ENCODE measurements around the gene SLC22A4.

Gene SLC22A4

DNA sequence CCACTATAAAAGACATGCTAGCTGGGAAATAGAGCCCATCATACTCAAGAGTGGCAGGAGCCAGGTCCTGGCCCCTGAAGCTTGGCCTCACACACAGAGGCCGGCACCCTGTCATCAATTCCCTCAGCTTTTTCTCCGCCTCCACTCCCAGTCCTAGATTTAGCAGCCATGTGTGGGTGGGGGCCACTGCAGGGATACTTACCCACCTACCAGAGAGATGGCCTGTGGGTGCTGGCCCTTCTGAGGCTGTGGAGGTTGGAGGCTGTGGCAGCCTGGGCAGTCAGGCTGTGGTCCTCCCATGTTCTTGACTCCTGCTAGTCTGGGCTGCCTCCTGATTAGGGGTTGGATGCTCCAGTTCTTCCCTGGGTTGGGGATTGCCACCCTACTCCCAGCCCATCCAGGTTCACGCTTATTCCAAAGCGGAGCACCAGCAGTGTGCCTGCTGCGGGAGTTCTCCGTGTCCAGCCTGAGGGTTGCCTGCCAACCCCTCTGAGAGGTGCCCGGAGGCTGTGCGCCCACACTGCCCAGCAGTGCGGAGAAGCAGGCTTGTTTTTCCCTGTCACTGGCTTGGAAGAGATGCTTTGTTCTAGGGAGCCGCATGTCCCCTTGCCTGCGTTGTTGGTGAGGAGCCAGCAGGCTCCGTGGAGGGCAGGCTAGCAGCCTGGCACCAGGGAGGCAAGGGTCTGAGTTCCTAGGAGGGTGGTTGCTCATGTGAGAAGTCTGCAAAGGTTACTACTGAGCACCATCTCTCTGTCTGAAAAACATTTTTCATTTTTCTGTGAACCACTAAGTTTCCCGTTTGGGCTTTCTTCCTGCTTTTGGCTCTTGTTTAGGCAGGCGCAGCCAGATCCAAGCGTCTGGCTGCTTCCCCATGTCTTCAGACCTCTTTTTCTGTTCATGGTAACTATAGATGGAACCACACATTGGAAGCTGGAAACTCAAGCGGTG, 82.8 kb downstream of the SLC22A4 start:
- DNase-seq (ENCODE audit: low read depth in 3 of 3), result no peak

DNA sequence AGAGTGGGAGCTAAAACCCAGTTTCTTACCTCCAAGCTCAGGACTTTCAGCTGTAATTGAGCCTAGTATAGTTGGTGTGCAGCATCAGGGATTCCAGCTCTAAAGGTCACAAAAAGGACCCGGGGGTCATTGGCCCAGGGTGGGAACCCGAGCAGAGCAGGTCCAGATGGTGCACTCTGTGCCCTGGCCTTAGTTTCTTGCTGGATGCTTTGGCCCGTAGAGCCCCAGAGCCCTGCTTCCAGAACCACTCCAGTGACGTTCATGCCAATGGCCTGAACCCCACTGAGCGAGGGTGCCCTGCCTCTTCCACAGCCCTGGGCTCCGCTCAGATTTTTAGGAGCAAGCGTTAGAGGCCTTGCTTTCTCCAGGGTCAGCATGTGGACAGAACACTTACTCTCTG, 83.5 kb downstream of the SLC22A4 start:
- DNase-seq (ENCODE audit: low read depth in 3 of 3), result no peak

DNA sequence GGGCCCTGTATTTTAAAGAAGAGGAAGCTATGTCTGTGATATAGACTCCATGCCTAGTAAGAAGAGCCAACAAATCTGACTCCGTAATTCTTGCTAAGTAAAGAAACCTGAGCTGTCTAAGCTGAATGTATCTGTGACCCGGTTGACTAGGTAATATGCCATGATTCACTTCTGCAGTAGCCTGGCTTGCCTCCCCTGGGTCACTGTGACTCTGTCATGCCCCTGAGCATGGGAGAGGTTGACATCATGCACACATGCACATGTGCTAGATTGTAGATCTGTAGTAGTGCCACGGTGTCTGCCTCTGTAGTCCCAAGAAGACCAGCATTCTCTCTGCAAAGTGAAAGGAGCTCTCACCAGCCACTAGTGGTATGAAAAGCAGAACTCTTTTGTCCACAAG, 84.4 kb downstream of the SLC22A4 start:
- no peak for DNase-seq (ENCODE audit: low read depth in 3 of 3)

DNA sequence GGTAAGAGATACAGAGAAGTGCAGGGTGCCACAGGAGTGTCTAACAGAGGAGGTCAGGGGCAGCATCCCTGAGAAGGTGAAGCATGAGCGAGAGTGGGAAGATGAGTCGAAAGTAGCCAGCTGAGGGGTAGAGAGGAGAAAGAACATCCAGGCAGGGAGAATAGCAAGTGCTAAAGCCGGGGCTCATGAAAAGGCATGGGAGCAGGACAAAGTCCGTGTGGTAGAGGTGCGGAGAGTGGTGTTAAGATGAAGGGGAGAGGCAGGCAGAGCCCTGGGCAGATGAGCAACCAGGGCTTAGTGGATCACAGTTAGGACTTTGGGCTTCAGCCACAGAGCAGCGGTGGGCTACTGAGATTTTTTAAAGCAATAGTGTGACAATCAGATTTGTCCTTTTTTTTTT, 85.9 kb downstream of the SLC22A4 start:
- DNase-seq (ENCODE audit: low read depth in 3 of 3), result no peak

DNA sequence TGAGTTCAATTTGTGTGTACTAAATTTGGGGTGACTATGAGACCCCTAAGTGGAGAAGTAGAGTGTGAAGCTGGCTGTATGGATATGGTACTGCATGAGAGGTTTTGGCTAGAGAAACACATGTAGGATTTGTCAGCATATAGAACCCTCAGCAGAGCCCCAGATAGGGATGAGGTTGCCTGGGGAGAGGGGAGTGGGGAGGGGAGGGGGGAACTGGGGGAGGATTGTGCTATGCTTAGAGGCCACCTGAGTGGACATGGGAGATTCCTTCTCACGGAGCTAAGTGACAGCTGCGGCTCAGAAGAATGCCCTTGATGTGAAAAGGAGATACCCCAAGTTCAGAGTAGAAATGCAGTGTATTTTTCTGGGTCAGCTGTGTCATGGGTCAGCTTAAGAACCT, 86.5 kb downstream of the SLC22A4 start:
- no peak for DNase-seq (ENCODE audit: low read depth in 3 of 3)

DNA sequence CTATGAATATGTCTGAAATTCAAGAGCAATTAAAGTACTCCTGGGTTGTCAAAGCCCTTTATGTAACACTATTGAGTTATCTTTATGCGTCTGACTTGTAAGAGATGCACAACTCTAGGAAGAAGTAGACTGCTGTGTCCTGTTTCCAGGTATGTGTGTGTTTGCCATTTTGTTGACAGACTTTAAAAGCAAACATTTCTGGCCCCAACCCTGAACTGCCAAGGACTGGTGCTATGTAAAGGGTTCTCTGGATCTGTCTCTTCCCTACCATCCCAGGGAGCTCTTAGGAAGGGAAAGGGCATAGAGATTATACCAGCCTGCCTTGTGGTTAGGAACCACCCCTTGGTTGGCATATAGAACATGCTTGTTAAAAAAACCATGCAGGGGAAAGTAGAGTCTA, 87.4 kb downstream of the SLC22A4 start:
- DNase-seq (ENCODE audit: low read depth in 3 of 3), result no peak

DNA sequence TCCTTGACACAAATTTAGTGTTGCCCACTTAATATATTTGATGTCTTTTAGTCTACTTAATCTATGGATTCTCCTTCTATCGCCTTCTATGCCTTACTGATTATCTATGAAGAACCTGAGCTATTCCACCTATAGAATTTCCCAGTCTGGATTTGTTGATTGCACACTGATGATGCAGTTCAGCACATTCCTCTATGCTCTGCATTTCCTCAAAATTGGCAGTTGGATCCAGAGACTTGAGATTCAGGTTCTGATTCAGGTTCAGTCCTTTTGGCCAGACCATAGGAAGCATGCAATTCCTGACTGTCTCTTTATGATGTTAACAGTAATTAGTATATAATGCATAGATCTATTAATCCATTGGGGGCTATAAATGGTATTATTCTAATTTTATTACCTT, 89.1 kb downstream of the SLC22A4 start:
- DNase-seq (ENCODE audit: low read depth in 3 of 3), result no peak

DNA sequence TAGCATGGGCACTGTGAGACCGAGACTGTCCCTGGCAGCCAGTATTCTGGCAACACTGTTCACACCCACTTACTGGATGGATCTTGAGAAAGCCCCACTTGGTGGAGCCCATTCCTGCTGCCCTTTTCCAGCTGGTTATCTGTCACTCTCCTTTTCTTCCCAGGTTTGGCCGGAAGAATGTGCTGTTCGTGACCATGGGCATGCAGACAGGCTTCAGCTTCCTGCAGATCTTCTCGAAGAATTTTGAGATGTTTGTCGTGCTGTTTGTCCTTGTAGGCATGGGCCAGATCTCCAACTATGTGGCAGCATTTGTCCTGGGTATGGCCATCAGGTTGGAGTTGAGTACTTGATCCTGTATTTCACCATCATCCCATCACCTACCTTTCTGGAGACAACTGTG, 89.8 kb downstream of the SLC22A4 start:
- DNase-seq (ENCODE audit: low read depth in 3 of 3), result no peak

DNA sequence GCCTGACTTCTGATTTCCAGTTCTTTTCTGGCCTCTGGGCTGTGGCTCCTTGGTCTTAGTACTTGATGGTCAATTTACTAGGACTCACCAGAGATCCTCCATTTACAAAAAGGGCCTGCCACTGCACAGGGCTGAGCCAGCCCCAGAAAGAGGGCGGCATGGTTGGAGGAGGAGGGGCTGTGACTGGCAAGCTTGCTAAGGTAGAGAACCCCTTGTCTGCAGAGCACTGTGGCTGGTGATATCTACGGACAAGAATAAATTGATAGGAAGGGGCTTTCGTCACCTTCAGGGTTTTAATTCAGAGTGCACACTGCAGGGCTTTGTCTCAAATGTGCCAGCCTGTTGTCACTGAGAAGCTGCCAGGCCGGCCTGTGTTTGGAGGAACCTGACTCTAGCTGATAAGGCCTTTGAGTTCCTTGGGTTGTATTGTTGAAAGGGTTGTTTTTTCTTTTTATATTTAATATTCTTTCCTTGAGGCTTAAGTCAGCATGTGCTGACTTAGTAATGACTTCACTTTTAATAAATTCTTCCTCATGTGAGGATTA, 90.4 kb downstream of the SLC22A4 start:
- DNase-seq (ENCODE audit: low read depth in 3 of 3), result no peak

DNA sequence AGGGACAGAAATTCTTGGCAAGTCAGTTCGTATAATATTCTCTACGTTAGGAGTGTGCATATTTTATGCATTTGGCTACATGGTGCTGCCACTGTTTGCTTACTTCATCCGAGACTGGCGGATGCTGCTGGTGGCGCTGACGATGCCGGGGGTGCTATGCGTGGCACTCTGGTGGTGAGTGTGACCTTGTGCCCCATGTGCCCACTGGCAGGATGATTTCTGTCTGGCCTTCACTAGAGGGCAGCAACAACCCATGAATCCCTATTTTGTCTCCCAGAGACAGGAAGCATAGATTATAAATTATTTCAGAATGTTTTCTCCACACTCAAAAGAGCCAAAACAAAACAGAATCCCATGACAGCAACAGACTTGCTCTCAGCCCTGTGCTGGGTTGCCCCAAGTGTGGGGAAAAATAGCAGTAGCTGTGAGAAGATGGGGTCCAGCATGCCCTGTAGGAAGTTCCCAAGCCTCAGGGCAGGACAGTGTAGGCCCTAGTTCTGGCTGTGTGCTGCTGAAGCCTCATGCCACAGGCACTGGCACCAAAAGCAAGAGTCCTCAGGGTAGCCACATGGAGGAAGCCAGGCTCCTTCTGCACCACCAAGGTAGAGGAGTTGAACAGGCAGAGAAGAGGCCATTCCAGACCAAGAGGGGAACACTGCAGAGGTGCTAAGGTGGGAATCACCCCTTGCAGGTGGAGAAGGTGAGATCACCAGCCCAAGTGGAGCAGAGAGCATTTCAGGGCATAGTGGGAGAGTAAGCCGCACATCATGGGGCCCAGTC, 91.3 kb downstream of the SLC22A4 start:
- peak in 2 of 3 experiments; percentile 30 to 41 for DNase-seq (ENCODE audit: low read depth in 3 of 3)

DNA sequence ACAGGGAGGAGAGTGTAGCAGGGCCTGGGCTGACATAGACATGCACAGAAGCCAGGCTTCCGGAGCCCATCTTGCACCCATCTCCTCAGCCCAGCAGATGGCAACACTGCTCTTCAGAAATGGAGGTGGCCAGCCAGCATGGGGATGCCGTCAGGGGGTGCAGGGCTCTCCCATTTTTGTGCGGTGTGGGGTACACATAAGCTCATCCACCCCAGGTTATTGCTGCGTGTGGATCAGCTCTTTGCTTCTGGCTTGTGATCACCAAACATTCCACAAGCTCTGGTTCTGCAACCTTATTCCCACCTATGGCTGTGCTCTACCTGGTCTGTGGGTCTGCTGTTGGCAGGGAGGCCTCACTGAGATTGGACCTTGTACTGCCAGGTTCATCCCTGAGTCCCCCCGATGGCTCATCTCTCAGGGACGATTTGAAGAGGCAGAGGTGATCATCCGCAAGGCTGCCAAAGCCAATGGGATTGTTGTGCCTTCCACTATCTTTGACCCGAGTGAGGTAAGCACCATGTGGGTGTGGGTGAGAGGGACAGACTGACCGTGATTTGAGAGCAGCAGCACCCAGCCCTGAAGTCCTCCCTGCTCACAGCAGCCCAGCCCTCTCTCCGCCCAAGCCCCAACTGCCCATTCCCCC, 92.6 kb downstream of the SLC22A4 start:
- peak; percentile 51 to 64 (median 62) for DNase-seq (ENCODE audit: low read depth in 3 of 3)

DNA sequence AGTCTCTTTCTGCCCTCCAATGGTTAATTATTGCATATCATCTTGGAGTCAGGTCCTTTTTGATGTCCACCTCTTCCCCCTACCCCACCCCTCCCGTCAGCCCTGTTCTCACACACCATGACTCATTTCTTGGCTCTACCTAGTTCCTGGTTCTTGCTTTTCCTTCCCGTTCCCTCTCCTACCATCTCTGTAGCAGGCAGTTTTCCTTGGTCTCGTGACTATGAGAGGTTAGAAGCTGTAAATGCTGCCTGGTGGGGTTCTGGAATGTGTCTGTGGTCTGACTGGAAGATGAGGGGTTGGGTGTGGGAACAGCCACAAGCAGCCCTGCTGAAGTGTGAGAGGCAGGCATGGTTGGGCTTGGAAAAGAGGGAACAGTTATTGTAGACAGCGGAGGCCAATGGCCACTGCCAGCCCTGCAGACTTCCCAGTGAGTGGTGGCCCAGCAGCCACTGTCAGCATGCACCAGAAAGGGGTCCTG, 93.5 kb downstream of the SLC22A4 start:
- no peak for DNase-seq (ENCODE audit: low read depth in 3 of 3)

DNA sequence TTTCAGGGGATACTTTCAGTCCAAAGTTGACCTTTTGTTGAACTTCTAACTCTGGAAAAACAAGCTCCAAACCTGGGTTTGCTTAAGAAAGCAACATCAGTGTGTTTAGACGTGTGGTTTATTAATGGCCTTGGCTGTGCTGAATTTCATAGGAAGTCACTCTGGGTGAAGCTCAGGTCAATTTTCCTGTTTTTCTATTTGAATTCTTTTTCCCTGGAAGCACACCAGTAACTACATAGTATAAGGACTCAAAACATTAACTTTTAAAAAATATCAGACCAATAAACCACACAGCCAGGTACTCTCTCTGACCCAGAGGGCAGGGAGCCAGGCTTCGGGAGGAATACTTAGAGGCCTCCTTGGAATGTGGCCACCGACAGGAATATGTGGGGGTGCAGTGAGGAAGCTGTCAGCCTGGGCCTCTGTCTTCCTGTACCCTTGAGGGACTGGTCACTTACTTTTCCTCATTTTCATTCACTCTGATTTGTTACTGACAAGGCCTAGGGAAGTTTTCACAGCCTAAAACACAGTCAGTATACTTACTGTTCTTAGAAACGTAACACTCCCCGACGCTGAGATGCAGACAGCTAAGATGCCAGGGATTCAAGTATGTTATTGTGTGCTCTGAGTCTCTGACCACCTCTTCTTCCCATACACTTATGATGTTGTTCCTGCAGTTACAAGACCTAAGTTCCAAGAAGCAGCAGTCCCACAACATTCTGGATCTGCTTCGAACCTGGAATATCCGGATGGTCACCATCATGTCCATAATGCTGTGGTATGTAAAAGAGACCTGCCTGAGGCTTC, 94.3 kb downstream of the SLC22A4 start:
- no peak for DNase-seq (ENCODE audit: low read depth in 3 of 3)

DNA sequence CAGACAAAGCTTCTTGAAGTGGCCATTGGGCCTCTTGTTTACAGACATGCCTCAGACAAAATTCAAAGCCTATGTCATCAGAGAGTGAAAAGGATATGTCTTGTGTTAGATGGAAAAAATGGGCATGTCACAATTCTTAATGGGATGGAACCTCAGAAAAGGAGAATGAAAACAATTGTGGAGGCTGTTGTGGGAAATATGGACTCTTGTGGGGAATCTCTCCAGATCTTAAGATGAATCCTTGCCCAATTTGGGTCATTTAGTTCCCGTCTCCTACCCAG, 94.8 kb downstream of the SLC22A4 start:
- no peak for DNase-seq (ENCODE audit: low read depth in 3 of 3)

DNA sequence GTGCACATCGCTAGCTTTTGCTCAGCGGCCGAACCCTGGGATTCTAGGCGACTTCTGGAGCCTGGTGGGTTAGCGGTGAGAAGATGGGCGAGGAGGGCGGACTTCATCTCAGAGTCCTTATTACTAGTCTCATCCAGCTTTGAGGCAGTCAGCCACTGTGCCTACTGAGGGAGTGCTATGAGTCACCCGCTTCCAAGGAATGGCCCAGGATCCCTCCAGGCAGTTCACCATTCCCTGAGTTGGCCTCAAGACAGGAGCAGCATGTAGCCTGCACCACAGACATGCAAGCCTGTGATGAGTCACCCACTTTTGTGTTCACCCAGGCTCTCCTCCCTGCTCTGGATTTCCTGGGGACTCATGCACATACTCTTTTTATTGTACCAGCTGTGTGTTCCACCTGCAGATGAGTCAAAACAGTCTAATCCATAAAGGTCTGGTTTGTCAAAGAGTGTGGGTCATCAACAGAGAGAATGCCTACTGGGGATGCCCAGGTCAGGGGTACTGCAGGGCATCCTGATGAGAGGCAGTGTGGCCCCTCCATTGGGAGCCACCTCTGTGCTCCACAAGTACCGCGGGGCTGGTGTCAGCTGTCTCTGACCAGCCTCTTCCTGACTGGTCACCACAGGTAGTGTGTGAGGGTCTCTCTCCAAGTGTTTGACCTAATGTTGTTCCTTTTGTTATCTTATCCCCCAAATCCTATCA, 95.5 kb downstream of the SLC22A4 start:
- peak in 1 of 3 experiments; percentile 10 for DNase-seq (ENCODE audit: low read depth in 3 of 3)

DNA sequence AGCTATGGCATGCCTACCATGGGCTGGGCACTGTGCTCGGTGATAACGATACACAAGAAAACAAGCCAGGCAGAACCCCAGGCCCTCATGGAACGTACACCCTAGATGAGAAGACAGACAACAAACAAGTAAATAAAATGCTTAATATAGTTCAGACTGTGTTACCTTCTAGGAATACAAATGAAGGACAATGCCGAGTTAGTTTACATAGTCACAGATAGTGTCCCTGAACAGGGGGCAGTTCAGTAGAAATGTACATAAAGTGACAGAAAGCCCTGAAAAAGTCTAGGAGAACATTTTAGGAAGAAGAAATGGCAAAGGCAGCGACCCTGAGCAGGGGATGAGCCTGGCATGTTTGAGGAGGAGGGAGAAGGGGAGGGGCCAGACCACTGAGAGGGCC, 97.1 kb downstream of the SLC22A4 start:
- no peak for DNase-seq (ENCODE audit: low read depth in 3 of 3)

DNA sequence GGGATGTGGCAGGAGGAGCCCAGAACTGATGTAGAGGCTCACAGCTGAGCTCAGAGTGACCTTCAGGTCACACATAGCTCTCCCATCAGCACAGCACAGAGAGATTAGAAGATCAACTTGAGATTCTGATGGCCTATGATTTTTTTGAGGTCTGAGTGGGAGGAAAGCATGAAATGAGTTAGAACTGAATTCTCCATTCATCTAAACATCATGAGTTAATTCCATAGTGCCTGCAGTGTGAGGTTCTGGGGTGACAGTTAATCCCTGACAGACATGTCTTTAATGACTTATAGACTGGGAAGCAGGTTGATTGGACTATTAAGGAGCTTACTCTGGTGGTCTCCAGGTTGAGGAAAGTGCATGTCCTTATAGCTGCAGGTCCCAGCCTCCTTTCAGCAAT, 97.7 kb downstream of the SLC22A4 start:
- no peak for DNase-seq (ENCODE audit: low read depth in 3 of 3)

DNA sequence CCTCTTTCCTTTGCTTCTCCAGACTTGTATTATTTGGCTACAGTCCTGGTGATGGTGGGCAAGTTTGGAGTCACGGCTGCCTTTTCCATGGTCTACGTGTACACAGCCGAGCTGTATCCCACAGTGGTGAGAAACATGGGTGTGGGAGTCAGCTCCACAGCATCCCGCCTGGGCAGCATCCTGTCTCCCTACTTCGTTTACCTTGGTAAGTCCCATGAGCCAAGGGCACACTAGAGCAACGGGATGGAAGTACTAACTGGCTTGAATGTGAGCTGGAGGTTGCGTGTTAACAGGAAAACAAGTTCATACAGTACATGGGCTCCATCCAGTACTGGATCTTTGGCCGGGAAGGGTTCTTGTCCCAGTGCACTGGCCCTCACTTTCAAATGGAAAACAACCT, 98.2 kb downstream of the SLC22A4 start:
- DNase-seq (ENCODE audit: low read depth in 3 of 3), result no peak

DNA sequence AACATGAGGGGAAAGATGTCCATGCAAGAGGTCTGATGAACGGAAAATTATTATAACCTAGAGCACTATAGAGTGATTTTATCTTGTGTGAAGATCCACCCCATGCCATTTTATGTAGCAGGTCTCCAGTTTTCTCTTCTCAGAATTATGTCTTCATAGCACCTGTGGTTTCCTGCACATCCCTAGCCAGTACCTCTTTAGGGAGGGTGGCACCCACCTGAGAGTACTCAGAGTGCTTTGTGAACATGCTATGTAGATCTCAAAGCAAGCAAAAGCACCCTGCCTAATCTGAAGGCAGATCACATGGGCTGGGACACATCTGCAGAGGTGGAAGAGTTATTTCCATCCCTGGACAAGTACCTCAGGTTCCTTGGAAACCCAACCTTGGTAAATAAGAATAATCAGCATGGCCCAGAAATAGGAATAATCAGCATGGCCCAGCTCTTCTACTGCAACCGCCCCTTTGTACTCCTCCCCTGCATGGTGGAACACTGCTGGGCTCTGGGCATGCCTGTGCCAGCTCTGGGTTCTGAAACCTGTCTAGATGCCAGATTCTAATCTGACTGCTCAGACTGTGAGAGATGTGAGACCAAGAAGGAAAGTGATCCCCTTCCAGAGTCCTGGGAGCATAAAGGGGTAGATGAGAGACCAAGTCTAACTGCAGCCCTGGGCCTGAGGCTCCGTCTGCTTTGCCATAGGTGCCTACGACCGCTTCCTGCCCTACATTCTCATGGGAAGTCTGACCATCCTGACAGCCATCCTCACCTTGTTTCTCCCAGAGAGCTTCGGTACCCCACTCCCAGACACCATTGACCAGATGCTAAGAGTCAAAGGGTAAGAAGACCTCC, 99.0 kb downstream of the SLC22A4 start:
- DNase-seq (ENCODE audit: low read depth in 3 of 3), result no peak
